PFSK-1 (cell line): ENCODE measurements around the gene USP35. TPM values are rescaled to one million over a fixed set of nuclear protein-coding genes. Genes with fewer than 3 reads are reported as not detected.

Source experiments
- FOXP2 ChIP-seq: optimal IDR thresholded peaks from 2 replicates; pipeline ENCODE3; 2011; ENCODE audit warnings: borderline replicate concordance, control low read depth, inconsistent platforms; ENCODE audit not compliant: insufficient read depth; ENCODE audit errors: extremely low read length, extremely low read depth
- POLR2AphosphoS5 ChIP-seq: IDR thresholded peaks from 2 replicates; pipeline ENCODE4 v1.6.1; 2012; ENCODE audit warnings: low read depth, mild to moderate bottlenecking, control low read depth, low read length, moderate library complexity
- SIN3A ChIP-seq: IDR thresholded peaks from 2 replicates; pipeline ENCODE4 v1.6.1; 2012; ENCODE audit warnings: mild to moderate bottlenecking, low read length, moderate library complexity, borderline replicate concordance; ENCODE audit not compliant: insufficient read depth
- TAF1 ChIP-seq: IDR thresholded peaks from 2 replicates; pipeline ENCODE4 v1.6.1; 2012; ENCODE audit warnings: low read length, control low read depth, borderline replicate concordance; ENCODE audit not compliant: insufficient read depth
- polyA plus RNA-seq: library from polyadenylated mRNA; unstranded; fragments of >200 nt; gene quantifications from one replicate; pipeline ENCODE4 v1.2.1, GENCODE V29; 2012; ENCODE audit warnings: low read depth, missing spikeins; ENCODE audit not compliant: insufficient read length
- TF ChIP-seq, protein P1 (sequence below), 2 experiments: IDR thresholded peaks; 2 replicates each; pipeline versions ENCODE4 v1.6.1 to v1.8.0; 2011 to 2012; ENCODE audit warnings: low read depth in 2 of 2, low read length in 2 of 2, control low read depth in 1 of 2, inconsistent platforms in 1 of 2, mild to moderate bottlenecking in 1 of 2, moderate library complexity in 1 of 2; ENCODE audit not compliant: insufficient read depth in 1 of 2

The USP35 gene, protein sequence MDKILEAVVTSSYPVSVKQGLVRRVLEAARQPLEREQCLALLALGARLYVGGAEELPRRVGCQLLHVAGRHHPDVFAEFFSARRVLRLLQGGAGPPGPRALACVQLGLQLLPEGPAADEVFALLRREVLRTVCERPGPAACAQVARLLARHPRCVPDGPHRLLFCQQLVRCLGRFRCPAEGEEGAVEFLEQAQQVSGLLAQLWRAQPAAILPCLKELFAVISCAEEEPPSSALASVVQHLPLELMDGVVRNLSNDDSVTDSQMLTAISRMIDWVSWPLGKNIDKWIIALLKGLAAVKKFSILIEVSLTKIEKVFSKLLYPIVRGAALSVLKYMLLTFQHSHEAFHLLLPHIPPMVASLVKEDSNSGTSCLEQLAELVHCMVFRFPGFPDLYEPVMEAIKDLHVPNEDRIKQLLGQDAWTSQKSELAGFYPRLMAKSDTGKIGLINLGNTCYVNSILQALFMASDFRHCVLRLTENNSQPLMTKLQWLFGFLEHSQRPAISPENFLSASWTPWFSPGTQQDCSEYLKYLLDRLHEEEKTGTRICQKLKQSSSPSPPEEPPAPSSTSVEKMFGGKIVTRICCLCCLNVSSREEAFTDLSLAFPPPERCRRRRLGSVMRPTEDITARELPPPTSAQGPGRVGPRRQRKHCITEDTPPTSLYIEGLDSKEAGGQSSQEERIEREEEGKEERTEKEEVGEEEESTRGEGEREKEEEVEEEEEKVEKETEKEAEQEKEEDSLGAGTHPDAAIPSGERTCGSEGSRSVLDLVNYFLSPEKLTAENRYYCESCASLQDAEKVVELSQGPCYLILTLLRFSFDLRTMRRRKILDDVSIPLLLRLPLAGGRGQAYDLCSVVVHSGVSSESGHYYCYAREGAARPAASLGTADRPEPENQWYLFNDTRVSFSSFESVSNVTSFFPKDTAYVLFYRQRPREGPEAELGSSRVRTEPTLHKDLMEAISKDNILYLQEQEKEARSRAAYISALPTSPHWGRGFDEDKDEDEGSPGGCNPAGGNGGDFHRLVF
- polyA plus RNA-seq, result 6.8 TPM

DNA sequence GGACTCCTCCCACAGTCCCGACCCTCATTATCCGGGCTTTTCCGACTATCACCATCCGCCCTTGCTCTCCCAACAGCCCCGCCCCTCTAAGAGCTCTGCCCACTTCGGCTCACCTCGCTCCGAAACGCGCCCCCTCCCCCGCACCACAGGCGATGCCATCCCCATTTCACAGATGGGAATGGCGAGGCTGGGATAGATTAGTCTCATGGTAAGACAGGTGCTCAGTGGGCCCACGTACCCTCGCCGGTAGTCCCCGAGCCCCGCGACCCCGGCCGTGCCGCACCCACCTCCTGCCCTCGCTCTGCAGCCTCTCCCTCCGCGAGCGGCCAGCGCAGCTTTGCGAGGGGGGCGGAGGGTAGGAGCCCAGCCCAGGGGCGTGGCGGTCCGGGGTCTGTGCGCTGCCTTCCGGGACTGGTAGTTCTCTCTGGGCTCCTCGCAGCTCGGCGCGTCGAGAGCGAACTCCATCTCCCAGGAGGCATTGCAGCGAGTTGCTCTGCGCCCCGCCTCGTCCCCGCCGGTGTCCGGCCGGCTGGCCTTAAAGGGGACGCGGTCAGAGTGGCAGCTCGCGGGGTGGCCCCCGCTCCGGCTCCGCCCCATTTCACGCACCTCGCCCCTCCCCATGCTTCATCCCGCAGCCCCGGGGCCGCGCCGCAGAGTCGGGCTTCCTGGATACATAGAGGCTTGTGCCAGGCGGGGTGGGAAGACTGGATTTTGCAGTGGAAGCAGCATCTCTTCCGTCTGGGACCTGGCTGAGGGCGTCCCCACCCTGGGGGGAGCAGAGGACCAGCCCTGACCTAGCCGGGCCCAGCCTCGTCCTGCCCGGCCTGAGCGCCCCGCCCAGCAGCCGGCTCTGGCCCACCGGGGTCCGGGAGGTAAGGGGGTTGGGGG lies at the start of gene USP35, which contains the start of gene KCTD21:
USP35 (plus strand) TSS at position 634 of the 888 bp plus-strand sequence. CDS start 7,327 bp downstream, outside the sequence.
KCTD21 (minus strand) TSS at position 341 of the 888 bp plus-strand sequence. CDS start 14,072 bp downstream, outside the sequence.
- peak; percentile 62; the same call in 1 of the 2 replicates for TF ChIP-seq SIN3A
- peak; percentile 87 for TF ChIP-seq POLR2AphosphoS5
- peak; percentile 91 for TF ChIP-seq FOXP2
- TF ChIP-seq, protein P1, sequence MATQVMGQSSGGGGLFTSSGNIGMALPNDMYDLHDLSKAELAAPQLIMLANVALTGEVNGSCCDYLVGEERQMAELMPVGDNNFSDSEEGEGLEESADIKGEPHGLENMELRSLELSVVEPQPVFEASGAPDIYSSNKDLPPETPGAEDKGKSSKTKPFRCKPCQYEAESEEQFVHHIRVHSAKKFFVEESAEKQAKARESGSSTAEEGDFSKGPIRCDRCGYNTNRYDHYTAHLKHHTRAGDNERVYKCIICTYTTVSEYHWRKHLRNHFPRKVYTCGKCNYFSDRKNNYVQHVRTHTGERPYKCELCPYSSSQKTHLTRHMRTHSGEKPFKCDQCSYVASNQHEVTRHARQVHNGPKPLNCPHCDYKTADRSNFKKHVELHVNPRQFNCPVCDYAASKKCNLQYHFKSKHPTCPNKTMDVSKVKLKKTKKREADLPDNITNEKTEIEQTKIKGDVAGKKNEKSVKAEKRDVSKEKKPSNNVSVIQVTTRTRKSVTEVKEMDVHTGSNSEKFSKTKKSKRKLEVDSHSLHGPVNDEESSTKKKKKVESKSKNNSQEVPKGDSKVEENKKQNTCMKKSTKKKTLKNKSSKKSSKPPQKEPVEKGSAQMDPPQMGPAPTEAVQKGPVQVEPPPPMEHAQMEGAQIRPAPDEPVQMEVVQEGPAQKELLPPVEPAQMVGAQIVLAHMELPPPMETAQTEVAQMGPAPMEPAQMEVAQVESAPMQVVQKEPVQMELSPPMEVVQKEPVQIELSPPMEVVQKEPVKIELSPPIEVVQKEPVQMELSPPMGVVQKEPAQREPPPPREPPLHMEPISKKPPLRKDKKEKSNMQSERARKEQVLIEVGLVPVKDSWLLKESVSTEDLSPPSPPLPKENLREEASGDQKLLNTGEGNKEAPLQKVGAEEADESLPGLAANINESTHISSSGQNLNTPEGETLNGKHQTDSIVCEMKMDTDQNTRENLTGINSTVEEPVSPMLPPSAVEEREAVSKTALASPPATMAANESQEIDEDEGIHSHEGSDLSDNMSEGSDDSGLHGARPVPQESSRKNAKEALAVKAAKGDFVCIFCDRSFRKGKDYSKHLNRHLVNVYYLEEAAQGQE (IDR thresholded peaks at IDR 0.05; ENCODE audit: insufficient read depth in 1 of 2, low read depth in 2 of 2, low read length in 2 of 2), result 0 out of 4 replicates have a peak, but pooled peaks of 1 of the 2 experiments have one; percentile 13
- TF ChIP-seq TAF1, result no peak; the same call in 1 of the 2 replicates

DNA sequence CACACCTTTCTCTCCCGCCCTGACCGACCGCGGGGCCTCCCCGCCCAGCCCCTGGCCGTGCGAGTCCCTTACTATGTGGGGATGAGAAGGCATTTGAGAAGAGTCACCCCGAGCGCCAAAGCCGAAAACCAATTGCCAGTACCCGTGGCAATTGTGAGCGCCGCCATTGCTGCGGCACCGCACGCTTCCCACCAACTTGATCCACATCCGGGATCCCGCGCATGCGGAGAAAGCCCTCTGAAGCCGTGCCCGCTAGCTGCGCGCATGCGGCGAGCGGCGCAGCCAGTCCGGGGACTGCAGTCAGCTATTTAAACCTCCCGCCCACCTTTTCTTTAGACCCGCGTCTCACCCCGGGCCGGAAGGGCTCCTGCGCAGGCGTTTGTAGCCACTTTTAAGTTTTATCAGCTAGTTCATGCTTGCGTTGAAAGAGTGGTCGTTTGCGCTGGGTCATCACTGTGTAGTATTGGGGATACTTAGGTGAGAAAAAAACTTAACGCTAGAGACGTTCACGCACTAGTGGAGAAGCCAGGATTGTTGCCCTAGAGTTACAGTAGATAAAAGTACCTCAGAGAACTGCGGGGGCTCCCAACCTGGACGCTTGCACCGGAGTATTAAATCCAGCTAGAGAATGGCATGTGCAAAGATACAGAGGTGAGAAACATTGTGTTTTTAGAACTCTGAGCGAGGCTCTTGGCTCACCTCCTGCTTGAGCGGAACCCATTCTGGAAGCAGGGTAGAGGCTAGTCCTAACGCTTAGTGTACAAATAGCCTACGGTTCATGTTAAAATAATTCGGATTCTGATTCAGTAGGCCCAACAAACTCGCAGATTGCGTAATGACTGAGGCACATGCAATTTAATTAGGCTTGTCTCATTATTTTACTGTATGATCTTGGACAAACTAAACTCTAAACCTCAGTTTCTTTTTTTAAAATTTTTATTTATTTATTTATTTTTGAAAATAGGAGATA lies 49.0 kb upstream of the USP35 start, which contains the start of gene ALG8:
ALG8 (minus strand) TSS at position 205 of the 970 bp plus-strand sequence; CDS start at position 167, 38 bp downstream.
- peak; percentile 68; the same call in 1 of the 2 replicates for TF ChIP-seq TAF1
- TF ChIP-seq SIN3A, result peak; percentile 49; the same call in 1 of the 2 replicates
- TF ChIP-seq, protein P1 (IDR thresholded peaks at IDR 0.05; ENCODE audit: insufficient read depth in 1 of 2, low read depth in 2 of 2, low read length in 2 of 2), result no peak
- peak; percentile 94 for TF ChIP-seq POLR2AphosphoS5
- no peak for TF ChIP-seq FOXP2

DNA sequence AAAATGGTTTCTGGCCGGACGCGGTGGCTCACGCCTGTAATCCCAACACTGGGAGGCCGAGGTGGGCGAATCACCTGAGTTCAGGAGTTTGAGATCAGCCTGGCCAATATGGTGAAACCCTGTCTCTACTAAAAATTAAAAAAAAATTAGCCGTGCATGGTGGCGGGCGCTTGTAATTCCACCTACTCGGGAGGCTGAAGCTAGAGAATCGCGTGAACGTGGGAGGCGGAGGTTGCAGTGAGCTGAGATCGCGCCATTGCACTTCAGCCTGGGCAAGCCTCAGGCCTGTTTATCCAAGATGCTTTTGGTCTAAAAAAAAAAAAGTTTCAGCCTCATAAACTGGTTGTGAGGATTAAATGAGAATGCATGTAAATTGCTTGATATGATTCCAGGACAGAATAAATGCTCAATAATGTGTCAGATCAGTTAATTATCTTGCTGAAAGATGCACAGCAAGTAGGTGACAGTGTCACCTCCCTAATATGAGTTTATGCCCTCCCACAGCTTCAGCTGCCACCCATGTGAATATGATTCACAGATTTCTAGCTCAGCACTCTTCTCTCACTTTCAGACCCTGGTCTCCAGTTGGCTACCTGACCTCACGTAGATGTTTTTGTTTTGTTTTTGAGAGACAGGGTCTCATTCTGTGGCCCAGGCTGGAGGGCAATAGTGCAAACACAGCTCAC lies 48.2 kb upstream of the USP35 start:
- TF ChIP-seq FOXP2 (no peak), SIN3A (no peak), POLR2AphosphoS5 (no peak), TAF1 (no peak)
- TF ChIP-seq, protein P1 (IDR thresholded peaks at IDR 0.05; ENCODE audit: insufficient read depth in 1 of 2, low read depth in 2 of 2, low read length in 2 of 2), result no peak
